GM18867 (cell line): Measurements from ENCODE around the gene HGS.
"Not testable (repeated sequence)": the region's sequence is repeated elsewhere in the genome, so short reads cannot be mapped to it uniquely, and the experiment has no call there.

ENCODE experiments used
- ATAC-seq: cut with Tn5 transposase; IDR thresholded peaks from one replicate; pipeline ENCODE4 v1.9.1; 2021; ENCODE audit warnings: mild to moderate bottlenecking, moderate library complexity; ENCODE audit not compliant: unreplicated experiment

Gene HGS

GRCh38 chr17:81717049-81717765, 33.4 kb downstream of the HGS start:
- no peak for ATAC-seq

DNA sequence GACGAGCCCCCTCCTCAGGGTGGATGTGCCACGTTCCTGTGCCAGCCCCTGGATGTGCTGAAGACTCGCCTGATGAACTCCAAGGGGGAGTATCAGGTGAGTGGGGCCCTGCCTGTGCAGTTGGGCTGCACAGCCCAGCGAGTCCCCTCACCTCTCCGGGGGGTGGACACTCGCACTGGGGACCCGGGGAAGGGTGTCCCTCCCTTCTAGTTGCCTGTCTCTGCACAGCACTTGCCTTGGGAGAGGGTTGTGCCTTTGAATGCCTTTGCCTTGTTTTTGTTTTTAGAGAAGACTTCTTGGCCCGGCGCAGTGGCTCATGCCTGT, 33.9 kb downstream of the HGS start:
- no peak for ATAC-seq

DNA sequence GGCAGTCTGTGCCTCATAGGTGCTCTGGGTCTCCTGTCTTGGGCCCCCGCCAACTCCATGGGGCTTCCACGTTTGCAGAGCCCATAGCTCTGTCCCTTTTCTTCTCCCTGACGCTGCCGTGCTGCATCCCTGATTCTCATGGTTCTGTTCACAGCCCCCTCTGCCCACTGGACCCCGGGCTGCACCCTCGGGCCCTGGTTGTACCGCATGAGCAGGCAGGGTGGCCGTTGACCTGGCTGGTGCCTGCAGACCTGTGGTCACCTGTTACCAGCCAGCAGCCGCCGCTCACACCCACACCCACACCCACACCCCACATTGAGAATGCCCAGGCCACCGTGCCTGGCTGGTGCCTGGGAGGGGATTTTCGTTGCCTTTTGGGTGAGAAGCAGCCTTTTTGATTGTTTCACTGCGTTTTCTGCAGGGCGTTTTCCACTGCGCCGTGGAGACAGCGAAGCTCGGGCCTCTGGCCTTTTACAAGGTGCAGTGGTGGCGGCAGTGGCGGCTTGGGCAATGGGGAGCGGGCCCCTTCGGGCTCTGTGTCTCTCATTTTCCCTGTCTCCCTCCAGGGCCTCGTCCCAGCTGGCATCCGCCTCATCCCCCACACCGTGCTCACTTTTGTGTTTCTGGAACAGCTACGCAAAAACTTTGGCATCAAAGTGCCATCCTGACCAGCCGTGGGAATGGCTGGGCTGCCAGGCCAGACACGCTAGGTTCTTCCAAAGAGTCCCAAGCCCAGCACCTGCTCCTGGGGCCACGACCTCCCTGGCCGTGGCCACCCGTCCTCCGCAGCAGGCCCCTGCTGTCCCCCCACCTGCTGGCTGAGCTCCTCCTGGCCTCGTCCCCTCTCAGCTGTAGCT, 35.8 kb downstream of the HGS start:
- no peak for ATAC-seq

- ATAC-seq, result no peak
These were observed 36.7 kb downstream of the HGS start for GRCh38 chr17:81720267-81721071.

DNA sequence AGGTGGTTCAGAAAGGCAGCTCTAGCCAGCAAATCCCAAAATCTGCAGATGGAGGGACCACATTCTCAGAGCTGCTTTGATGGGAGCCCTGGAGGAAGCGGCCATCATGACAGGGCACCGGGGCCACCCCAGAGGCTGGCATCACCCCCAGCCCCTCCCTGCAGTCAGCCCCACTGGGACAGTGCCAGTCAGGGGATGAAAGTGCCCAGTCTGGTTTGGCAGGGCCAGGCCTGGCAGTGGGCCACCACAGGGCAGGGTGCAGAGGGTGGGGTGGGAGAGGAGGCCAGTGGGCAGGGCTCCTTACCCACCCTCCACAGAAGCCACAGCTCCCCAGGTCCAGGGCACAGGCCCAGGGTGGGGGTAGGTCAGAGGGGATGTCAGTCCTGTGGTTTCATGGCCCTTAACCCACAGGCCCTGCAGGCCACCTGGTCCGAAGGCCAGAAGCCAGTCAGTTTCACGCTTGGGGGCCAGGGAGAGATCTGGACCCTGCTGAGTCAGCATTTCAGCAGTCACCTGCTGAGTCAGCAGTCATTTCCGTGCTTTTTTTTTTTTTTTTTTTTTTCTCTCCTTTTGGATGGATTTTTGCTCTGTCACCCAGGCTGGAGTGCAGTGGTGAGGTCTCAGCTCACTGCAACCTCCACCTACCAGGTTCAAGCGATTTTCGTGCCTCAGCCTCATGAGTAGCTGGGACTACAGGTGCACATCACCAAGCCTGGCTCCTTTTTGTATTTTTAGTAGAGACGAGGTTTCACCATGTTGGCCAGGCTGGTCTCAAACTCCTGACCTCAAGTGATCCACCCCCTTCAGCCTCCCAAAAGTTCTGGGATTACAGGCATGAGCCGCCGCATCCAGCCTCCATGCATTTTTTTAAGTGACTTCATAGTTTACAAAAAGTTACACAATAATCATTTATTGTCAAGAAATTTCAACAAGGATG, 38.6 kb downstream of the HGS start:
- ATAC-seq, result no peak

DNA sequence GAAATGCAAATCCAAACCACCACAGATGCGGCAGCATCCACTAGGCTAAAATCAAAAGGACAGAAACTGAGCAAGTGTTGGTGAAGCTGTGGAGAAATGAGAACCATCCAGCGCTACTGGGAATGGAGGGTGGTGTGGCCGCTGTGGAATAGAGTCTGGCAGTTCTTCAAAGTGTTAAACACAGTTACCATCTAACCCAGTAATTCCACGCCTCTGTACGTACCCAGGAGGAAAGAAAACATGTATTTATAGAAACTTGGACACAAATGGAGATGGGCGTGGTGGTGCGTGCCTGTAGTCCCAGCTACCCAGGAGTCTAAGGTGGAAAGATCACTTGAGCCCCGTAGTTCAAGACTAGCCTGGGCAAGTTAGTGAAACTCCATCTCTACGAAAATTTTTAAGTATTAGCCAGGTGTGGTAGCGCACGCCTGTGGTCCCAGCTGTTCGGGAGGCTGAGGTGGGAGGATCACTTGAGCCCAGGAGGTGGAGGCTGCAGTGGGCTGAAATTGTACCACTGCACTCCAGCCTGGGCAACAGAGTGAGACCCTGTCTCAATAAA, 39.9 kb downstream of the HGS start:
- no peak for ATAC-seq

DNA sequence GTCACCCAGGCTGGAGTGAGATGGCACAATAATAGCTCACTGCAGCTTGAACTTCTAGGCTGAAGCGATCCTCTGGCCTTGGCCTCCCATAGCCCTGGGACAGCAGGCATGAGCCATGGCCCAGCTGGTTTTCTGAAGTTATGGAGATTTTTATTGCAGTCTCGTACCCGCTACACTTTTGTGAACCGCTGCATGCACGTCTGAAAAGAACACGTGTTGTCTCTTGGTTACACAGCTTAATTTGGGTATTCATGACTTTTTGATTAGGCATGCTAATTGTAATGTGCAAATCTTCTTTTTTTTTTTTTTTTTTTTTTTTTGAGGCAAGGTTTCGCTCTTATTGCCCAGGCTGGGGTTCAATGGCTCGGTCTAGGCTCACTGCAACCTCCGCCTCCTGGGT, 41.6 kb downstream of the HGS start:
- no peak for ATAC-seq

- ATAC-seq, result no peak
These were observed 42.2 kb downstream of the HGS start for GRCh38 chr17:81726004-81726403.

GRCh38 chr17:81727324-81728031, 43.7 kb downstream of the HGS start:
- no peak for ATAC-seq

- ATAC-seq, result peak; percentile 43
These were observed 49.9 kb downstream of the HGS start for GRCh38 chr17:81733507-81734404.

DNA sequence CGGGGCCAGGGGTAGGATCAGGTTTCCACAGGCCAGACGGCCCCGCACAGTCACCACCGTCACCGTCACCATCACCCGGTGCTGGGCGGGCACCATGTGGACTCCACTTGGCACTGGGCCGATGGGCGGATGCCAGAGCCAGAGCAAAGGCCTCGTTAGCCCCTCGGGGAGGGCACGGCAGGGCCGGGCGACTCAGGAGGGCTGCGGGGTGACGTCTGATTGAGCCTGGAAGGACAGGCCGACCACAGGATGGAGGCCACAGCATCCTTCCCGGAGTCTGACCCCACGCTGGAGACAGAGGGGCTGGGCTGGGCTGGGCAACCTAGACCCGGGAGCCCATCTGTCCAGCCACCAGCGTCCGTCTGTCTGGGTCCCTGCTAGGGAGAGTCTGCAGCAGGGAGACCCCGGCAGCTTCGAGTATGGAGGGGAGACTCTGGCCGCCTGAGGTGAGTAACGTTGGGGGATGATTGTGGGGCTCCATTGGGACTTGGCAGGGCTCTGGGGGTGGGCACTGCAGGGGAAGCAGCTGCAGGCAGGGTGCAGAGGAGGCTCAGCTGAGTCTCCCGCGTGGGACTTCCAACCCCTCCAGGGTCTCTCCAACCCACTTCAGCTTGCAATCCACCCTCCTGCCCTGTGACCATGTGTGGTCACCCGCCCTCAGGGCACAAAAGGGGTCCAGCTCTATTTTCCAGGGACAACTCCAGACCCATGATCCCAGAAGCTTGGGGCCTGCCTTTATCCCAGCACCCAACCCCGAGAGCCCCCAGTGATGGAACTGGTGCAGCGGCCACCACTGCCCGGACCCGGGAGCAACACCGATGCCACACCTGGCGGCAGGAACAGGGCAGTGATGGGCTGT, 50.8 kb downstream of the HGS start:
- ATAC-seq, result no peak

- no peak for ATAC-seq
These were observed 51.7 kb downstream of the HGS start for GRCh38 chr17:81735264-81736102.

- no peak for ATAC-seq
These were observed 54.4 kb downstream of the HGS start for GRCh38 chr17:81737947-81738800.

GRCh38 chr17:81738801-81739393, 55.1 kb downstream of the HGS start:
- ATAC-seq, result no peak

DNA sequence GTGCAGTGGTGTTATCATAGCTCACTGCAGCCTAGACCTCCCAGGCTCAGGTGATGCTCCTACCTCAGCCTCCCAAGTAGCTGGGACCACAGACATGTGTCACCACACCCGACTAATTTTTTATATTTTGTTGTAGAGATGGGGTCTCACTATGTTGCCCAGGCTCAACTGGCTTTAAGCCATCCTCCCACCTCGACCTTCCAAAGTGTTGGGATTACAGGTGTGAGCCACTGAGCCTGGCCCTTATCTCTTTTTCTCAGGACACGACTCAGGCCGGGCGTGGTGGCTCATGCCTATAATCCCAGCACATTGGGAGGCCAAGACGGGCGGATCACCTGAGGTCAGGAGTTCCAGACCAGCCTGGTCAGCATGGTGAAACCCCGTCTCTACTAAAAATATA, 55.8 kb downstream of the HGS start:
- ATAC-seq, result not testable (repeated sequence)
